Small intestine (tissue), 7 donors: ENCODE results near the gene NACC1. TPM values are rescaled to one million over a fixed set of nuclear protein-coding genes. Genes with fewer than 3 reads are reported as not detected.
A peak's percentile ranks its signal among the peaks of the same experiment; 100 is the strongest.

Experiments
- DNase-seq, 2 donors: peaks; one replicate each; pipeline versions ENCODE4 v3.0.0 to v3.0.0-alpha.2; 2013
- FAIRE-seq: peaks from 2 replicates; lab custom pipeline; 2012; peaks lifted over from hg19 to GRCh38; lab: Jason Lieb, UNC
- H3K27ac ChIP-seq, 3 donors: one replicate each; pipeline ENCODE4 v1.5.1; 2013; ENCODE audit warnings: low read length in 2 of 3, mild to moderate bottlenecking in 2 of 3, control low read depth in 1 of 3, inconsistent platforms in 1 of 3, low read depth in 1 of 3, moderate library complexity in 1 of 3
- H3K27me3 ChIP-seq, 3 donors: one replicate each; pipeline ENCODE4 v1.6.1; 2013; ENCODE audit warnings: low read length in 3 of 3, inconsistent platforms in 1 of 3; ENCODE audit not compliant: control insufficient read depth in 3 of 3, insufficient read depth in 3 of 3
- H3K36me3 ChIP-seq, 3 donors: one replicate each; pipeline ENCODE4 v1.6.1; 2013; ENCODE audit warnings: low read length in 3 of 3, inconsistent platforms in 1 of 3, low read depth in 1 of 3, mild to moderate bottlenecking in 1 of 3, moderate library complexity in 1 of 3; ENCODE audit not compliant: control insufficient read depth in 3 of 3, insufficient read depth in 2 of 3
- H3K4me1 ChIP-seq, 3 donors: one replicate each; pipeline ENCODE4 v1.6.1; 2013; ENCODE audit warnings: low read length in 2 of 3, inconsistent platforms in 1 of 3, low read depth in 1 of 3, mild to moderate bottlenecking in 1 of 3, moderate library complexity in 1 of 3; ENCODE audit not compliant: control insufficient read depth in 3 of 3, insufficient read depth in 2 of 3
- H3K4me3 ChIP-seq, 3 donors: one replicate each; pipeline ENCODE4 v1.5.1; 2013; ENCODE audit warnings: low read length in 3 of 3, control low read depth in 1 of 3, inconsistent platforms in 1 of 3, low read depth in 1 of 3, mild to moderate bottlenecking in 1 of 3, moderate library complexity in 1 of 3
- H3K9me3 ChIP-seq, 2 donors: one replicate each; pipeline ENCODE4 v1.6.1; 2013; ENCODE audit warnings: low read depth in 1 of 2, low read length in 1 of 2; ENCODE audit not compliant: control insufficient read depth in 2 of 2, insufficient read depth in 1 of 2
- WGBS, 3 donors: extraction: QIAGEN DNeasy Blood & Tissue Kit; methylation state at CpG; one replicate each; pipeline ENCODE4 v1.1.7; 2013; 5-methylcytosine and 5-hydroxymethylcytosine counted together
- polyA plus RNA-seq, 4 donors: library from polyadenylated mRNA; stranded (reverse) in 3 of 4; unstranded in 1 of 4; fragments of 200-250 nt in 3 of 4; fragments of 120-200 nt in 1 of 4; gene quantifications; one replicate each; pipeline versions ENCODE4 v1.2.1 to v1.2.3, GENCODE V29; 2013
- donor health status: healthy with polysubstance abuse.
- donor health status: control.
- donor health status: control.
- donor health status: Bipolar disorder and iron deficiency.
- donor health status: healthy.

The NACC1 gene
- polyA plus RNA-seq, 4 donors: 7.6 to 51.6 (median 17.9) TPM

GRCh38 chr19:13100031-13100588 is 18.0 kb upstream of the NACC1 start:
- DNase-seq (no peak), FAIRE-seq (no peak)
- Histone ChIP-seq H3K4me1 (peaks cover 2 to 36% (median 14%) of the 10 kb centered on the region in 3 donors), H3K27ac (peak overlapping the region in 2 of 3 donors; percentile 70 to 91), H3K36me3 (peaks cover 0 to 22% (median 0%) of the 10 kb centered on the region in 3 donors), H3K9me3 (no peaks in the 10 kb centered on the region), H3K27me3 (peaks cover 0 to 75% (median 2%) of the 10 kb centered on the region in 3 donors), H3K4me3 (no peak overlapping the region)
- WGBS, 3 donors: 61 to 73% (median 68%) methylated on average over 12 of the region's 12 CpGs

GRCh38 chr19:13100841-13101589 is 17.0 kb upstream of the NACC1 start:
- Histone ChIP-seq H3K9me3 (no peaks in the 10 kb centered on the region), H3K36me3 (peaks cover 0 to 24% (median 2%) of the 10 kb centered on the region in 3 donors), H3K4me1 (peaks cover 2 to 30% (median 14%) of the 10 kb centered on the region in 3 donors), H3K4me3 (peak overlapping the region in 1 of 3 donors; percentile 3), H3K27ac (peak overlapping the region in 1 of 3 donors; percentile 8), H3K27me3 (peaks cover 0 to 66% (median 0%) of the 10 kb centered on the region in 3 donors)
- DNase-seq (no peak), FAIRE-seq (no peak)
- WGBS, 3 donors: 59 to 68% (median 66%) methylated on average over 13 to 18 of the region's 18 CpGs

GRCh38 chr19:13101590-13102415 is 16.3 kb upstream of the NACC1 start:
- WGBS, 3 donors: 57 to 69% (median 69%) methylated on average over 7 of the region's 7 CpGs
- FAIRE-seq: no peak
- DNase-seq: no peak
- peaks cover 0 to 27% (median 2%) of the 10 kb centered on the region in 3 donors for H3K36me3 ChIP-seq
- peaks cover 2 to 24% (median 9%) of the 10 kb centered on the region in 3 donors for H3K4me1 ChIP-seq
- peak overlapping the region in 1 of 3 donors; percentile 82 for H3K27ac ChIP-seq
- H3K4me3 ChIP-seq: peak overlapping the region in 2 of 3 donors; percentile 24 to 32
- no peaks in the 10 kb centered on the region for H3K9me3 ChIP-seq
- H3K27me3 ChIP-seq: peaks cover 0 to 58% (median 0%) of the 10 kb centered on the region in 3 donors

- peaks cover 2 to 24% (median 9%) of the 10 kb centered on the region in 3 donors for H3K4me1 ChIP-seq
- DNase-seq: no peak
- 8 to 16% (median 12%) methylated on average over 6 to 7 of the region's 7 CpGs for whole genome bisulfite sequencing, 3 donors
- H3K4me3 ChIP-seq: peak overlapping the region; percentile 10 to 32 (median 30)
- FAIRE-seq: no peak
- peaks cover 0 to 29% (median 2%) of the 10 kb centered on the region in 3 donors for H3K36me3 ChIP-seq
- H3K27me3 ChIP-seq: peaks cover 0 to 53% (median 0%) of the 10 kb centered on the region in 3 donors
- H3K27ac ChIP-seq: peak overlapping the region in 2 of 3 donors; percentile 17 to 82
- no peaks in the 10 kb centered on the region for H3K9me3 ChIP-seq
Observed at GRCh38 chr19:13102416-13102665, 15.7 kb upstream of the NACC1 start.

GRCh38 chr19:13102666-13103580 is 15.1 kb upstream of the NACC1 start, which contains the start of gene LYL1:
LYL1 (minus strand) TSS chr19:13102858; CDS start chr19:13101171, 1,687 bp downstream.
- FAIRE-seq (no peak), DNase-seq (peak; percentile 49 to 63)
- 1 to 2% (median 2%) methylated on average over 24 to 47 of the region's 47 CpGs for WGBS, 3 donors
- H3K9me3 ChIP-seq: no peaks in the 10 kb centered on the region
- H3K27ac ChIP-seq: peak within 1 kb of the TSS in 2 of 3 donors; percentile 17 to 82
- peaks cover 0 to 47% (median 0%) of the 10 kb centered on the region in 3 donors for H3K27me3 ChIP-seq
- H3K36me3 ChIP-seq: peaks cover 0 to 33% (median 2%) of the 10 kb centered on the region in 3 donors
- H3K4me3 ChIP-seq: peak within 1 kb of the TSS; percentile 24 to 32 (median 30)
- H3K4me1 ChIP-seq: peaks cover 2 to 24% (median 9%) of the 10 kb centered on the region in 3 donors

- FAIRE-seq (no peak), DNase-seq (no peak)
- Histone ChIP-seq H3K4me1 (peaks cover 2 to 21% (median 4%) of the 10 kb centered on the region in 3 donors), H3K27me3 (peaks cover 0 to 38% (median 0%) of the 10 kb centered on the region in 3 donors), H3K4me3 (no peak overlapping the region), H3K27ac (peak overlapping the region in 1 of 3 donors; percentile 78), H3K36me3 (peaks cover 0 to 39% (median 2%) of the 10 kb centered on the region in 3 donors), H3K9me3 (no peaks in the 10 kb centered on the region)
- 70 to 89% (median 79%) methylated on average over 12 to 13 of the region's 13 CpGs for WGBS, 3 donors
Observed at GRCh38 chr19:13103581-13104359, 14.3 kb upstream of the NACC1 start.

GRCh38 chr19:13104360-13104847 is 13.7 kb upstream of the NACC1 start:
- H3K36me3 ChIP-seq: peaks cover 0 to 45% (median 6%) of the 10 kb centered on the region in 3 donors
- peaks cover 2 to 18% (median 3%) of the 10 kb centered on the region in 3 donors for H3K4me1 ChIP-seq
- H3K27me3 ChIP-seq: peaks cover 0 to 34% (median 0%) of the 10 kb centered on the region in 3 donors
- H3K9me3 ChIP-seq: no peaks in the 10 kb centered on the region
- FAIRE-seq (no peak), DNase-seq (no peak)
- WGBS, 3 donors: 39 to 80% (median 46%) methylated on average over 22 to 33 of the region's 33 CpGs
- peak overlapping the region in 2 of 3 donors; percentile 39 to 50 for H3K27ac ChIP-seq
- H3K4me3 ChIP-seq: peak overlapping the region in 1 of 3 donors; percentile 45
